ENCODE results near the gene SYPL2. TPM values are rescaled to one million over a fixed set of nuclear protein-coding genes. Genes with fewer than 3 reads are reported as not detected.
A peak's percentile ranks its signal among the peaks of the same experiment; 100 is the strongest.

SYPL2 gene
- total and polyA plus RNA-seq, 8 donors: 0.45 to 1.0 (median 0.58) TPM; not detected in 3

DNA sequence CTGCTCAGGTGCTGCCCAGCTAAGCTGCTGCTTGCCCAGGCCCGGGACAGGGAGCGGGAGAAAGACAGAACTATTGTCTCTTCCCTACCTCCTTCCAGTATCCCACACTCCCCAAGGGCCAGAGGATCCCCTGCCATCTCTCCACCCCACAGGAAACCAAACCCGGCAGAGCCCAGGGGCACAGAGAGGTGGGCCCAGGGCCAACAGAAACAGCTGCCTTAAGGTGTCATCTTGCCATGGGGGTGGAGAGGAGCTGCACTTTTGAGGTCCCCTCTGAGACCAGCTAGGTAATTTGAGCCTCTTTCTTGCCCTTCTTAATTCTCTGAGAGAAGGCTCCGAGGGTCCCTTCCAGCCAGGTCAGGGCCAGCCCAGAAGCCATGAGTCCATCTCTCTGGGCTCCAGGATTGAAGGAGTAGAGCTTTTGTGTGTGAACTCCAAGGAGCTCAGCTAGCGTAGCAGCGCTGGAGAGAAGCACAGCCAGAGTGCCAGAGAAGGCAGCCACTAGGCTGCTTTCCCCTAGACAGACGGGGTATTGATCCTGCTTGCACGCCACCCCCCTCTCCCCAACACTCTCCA is 63.6 kb downstream of the SYPL2 start:
- DNase-seq: no peak
- Histone ChIP-seq H3K4me3 (no peak overlapping the region), H3K27me3 (no peaks in the 10 kb centered on the region), H3K4me1 (peaks cover 0 to 21% (median 16%) of the 10 kb centered on the region in 4 donors), H3K36me3 (no peaks in the 10 kb centered on the region), H3K9me3 (no peaks in the 10 kb centered on the region), H3K27ac (no peak overlapping the region)
- intact Hi-C loops (cut with DNase I; ENCODE audit: low total_unique reads): loop anchor here (5.0 kb wide), 1 partner anchor 38 kb away; the partner anchor contains the start of gene CYB561D1
- no peak for TF ChIP-seq POLR2A (IDR thresholded peaks at IDR 0.05)
- TF ChIP-seq POLR2AphosphoS5 (IDR thresholded peaks at IDR 0.05): no peak
- TF ChIP-seq, protein P1, sequence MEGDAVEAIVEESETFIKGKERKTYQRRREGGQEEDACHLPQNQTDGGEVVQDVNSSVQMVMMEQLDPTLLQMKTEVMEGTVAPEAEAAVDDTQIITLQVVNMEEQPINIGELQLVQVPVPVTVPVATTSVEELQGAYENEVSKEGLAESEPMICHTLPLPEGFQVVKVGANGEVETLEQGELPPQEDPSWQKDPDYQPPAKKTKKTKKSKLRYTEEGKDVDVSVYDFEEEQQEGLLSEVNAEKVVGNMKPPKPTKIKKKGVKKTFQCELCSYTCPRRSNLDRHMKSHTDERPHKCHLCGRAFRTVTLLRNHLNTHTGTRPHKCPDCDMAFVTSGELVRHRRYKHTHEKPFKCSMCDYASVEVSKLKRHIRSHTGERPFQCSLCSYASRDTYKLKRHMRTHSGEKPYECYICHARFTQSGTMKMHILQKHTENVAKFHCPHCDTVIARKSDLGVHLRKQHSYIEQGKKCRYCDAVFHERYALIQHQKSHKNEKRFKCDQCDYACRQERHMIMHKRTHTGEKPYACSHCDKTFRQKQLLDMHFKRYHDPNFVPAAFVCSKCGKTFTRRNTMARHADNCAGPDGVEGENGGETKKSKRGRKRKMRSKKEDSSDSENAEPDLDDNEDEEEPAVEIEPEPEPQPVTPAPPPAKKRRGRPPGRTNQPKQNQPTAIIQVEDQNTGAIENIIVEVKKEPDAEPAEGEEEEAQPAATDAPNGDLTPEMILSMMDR (IDR thresholded peaks at IDR 0.05): no peak
- 66 to 78% (median 74%) methylated on average over 7 to 8 of the region's 8 CpGs for WGBS, 5 donors

DNA sequence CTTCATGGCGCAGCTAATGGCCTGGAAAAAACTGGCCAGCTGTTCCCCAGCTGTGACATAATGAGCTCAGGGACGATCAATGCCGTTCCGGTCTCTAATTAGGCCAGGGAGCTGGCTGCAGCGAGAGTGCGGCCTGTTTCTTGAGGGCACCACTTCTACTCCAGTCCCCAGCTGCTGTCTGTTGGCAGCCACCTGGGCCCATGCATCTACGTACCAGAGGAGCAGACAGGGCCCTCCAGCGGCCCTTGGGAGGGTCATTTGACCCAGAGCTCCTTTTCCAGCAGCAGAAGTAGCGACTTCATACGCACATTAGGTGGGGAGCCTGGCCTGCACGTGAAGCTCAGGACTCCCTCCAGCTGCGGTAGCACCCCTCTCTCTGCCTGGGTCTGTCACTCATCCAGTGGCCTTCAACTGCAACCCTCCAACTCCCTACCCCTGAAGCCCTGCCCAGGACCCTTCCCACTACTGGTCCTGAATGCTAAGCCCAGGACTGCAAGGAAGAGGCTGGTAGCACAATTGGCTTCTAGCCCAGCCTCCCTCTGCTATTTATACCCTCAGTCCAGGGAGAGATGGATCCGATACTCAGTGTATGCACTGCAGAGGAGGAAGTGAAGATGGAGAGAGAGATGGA is 64.2 kb downstream of the SYPL2 start:
- TF ChIP-seq, protein P1 (IDR thresholded peaks at IDR 0.05): no peak
- TF ChIP-seq EP300 (IDR thresholded peaks at IDR 0.05): no peak
- no peak for TF ChIP-seq POLR2A (IDR thresholded peaks at IDR 0.05)
- TF ChIP-seq POLR2AphosphoS5 (IDR thresholded peaks at IDR 0.05): no peak
- DNase-seq: peak in 1 of 2 donors; percentile 71
- no peak overlapping the region for H3K27ac ChIP-seq
- no peaks in the 10 kb centered on the region for H3K36me3 ChIP-seq
- intact Hi-C loops (cut with DNase I; ENCODE audit: low total_unique reads): loop anchor here (5.0 kb wide), 1 partner anchor 38 kb away; the partner anchor contains the start of gene CYB561D1
- H3K27me3 ChIP-seq: no peaks in the 10 kb centered on the region
- peaks cover 0 to 21% (median 17%) of the 10 kb centered on the region in 4 donors for H3K4me1 ChIP-seq
- H3K4me3 ChIP-seq: no peak overlapping the region
- 73 to 82% (median 77%) methylated on average over 8 to 13 of the region's 13 CpGs for WGBS, 5 donors
- H3K9me3 ChIP-seq: no peaks in the 10 kb centered on the region

DNA sequence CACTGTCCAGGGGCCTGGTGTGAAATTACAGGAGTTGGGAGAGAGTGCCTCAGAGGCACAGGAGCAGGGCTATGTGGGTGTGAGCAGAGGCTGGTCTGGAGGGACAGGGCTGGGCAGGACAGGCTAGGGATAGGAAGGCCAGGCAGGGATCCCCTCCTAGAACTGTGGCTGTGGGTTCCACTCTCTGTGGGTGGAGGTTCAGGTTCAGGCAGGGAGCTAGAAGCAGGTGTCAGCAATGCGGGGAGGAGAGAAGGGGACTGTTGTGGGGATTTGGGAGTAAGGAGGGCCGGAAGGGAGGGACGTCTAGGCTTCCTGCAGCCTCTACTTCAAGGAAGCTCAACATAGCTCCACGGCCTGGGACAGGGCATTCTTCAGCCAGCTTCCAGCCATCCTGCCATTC is 65.0 kb downstream of the SYPL2 start:
- H3K27me3 ChIP-seq: no peaks in the 10 kb centered on the region
- H3K4me1 ChIP-seq: peaks cover 0 to 27% (median 21%) of the 10 kb centered on the region in 4 donors
- no peak for DNase-seq
- H3K36me3 ChIP-seq: no peaks in the 10 kb centered on the region
- no peaks in the 10 kb centered on the region for H3K9me3 ChIP-seq
- WGBS, 5 donors: 81 to 97% (median 91%) methylated on average over 4 of the region's 4 CpGs
- H3K27ac ChIP-seq: no peak overlapping the region
- no peak for TF ChIP-seq EP300 (IDR thresholded peaks at IDR 0.05)
- TF ChIP-seq POLR2A (IDR thresholded peaks at IDR 0.05): no peak
- TF ChIP-seq, protein P1 (IDR thresholded peaks at IDR 0.05): no peak
- TF ChIP-seq POLR2AphosphoS5 (IDR thresholded peaks at IDR 0.05): no peak
- H3K4me3 ChIP-seq: no peak overlapping the region
- intact Hi-C loops (cut with DNase I; ENCODE audit: low total_unique reads): loop anchor here (5.0 kb wide), 1 partner anchor 39 kb away; the partner anchor contains the start of gene CYB561D1

Other genes starting within 250 kb of the SYPL2 start
- gene CELSR2, start 217.0 kb upstream of the SYPL2 start, total RNA-seq: 10 to 100 TPM in 1 of 5 donors, 1 to 10 TPM in 4; 3.5 to 18.7 (median 7.2) TPM
- 1 to 10 TPM in 2 of 3 donors, under 1 TPM in 1; 0.76 to 8.7 (median 1.5) TPM for gene CELSR2, start 217.0 kb upstream of the SYPL2 start, polyA plus RNA-seq
- 10 to 100 TPM in 1 of 5 donors, 1 to 10 TPM in 1, under 1 TPM in 2, not detected in 1; 0.29 to 18.7 (median 1.7) TPM for gene PSRC1, start 183.4 kb upstream of the SYPL2 start, total RNA-seq
- gene PSRC1, start 183.4 kb upstream of the SYPL2 start, polyA plus RNA-seq: 10 to 100 TPM in 1 of 3 donors, 1 to 10 TPM in 2; 3.6 to 11.2 (median 4.1) TPM
- not detected for gene MYBPHL, start 159.5 kb upstream of the SYPL2 start, total RNA-seq
- under 1 TPM in 1 of 3 donors, not detected in 2; 0.45 TPM for gene MYBPHL, start 159.5 kb upstream of the SYPL2 start, polyA plus RNA-seq
- gene SORT1, start 68.6 kb upstream of the SYPL2 start, total RNA-seq: 100 to 1,000 TPM in 1 of 5 donors, 10 to 100 TPM in 4; 35.3 to 481 (median 48.1) TPM
- 10 to 100 TPM in 2 of 3 donors, 1 to 10 TPM in 1; 4.6 to 12.6 (median 10.5) TPM for gene SORT1, start 68.6 kb upstream of the SYPL2 start, polyA plus RNA-seq
- gene PSMA5, start 40.1 kb upstream of the SYPL2 start, total RNA-seq: 10 to 100 TPM in 3 of 5 donors, 1 to 10 TPM in 2; 5.3 to 39.3 (median 11.3) TPM
- gene PSMA5, start 40.1 kb upstream of the SYPL2 start, polyA plus RNA-seq: 10 to 100 TPM; 44.7 to 84.2 (median 50.6) TPM
- gene ATXN7L2, start 17.4 kb downstream of the SYPL2 start, total RNA-seq: 1 to 10 TPM in 3 of 5 donors, under 1 TPM in 1, not detected in 1; 0.29 to 5.1 (median 2.6) TPM
- 1 to 10 TPM in 2 of 3 donors, under 1 TPM in 1; 0.76 to 6.3 (median 5.2) TPM for gene ATXN7L2, start 17.4 kb downstream of the SYPL2 start, polyA plus RNA-seq
- 1 to 10 TPM; 1.8 to 6.4 (median 2.3) TPM for gene CYB561D1, start 27.5 kb downstream of the SYPL2 start, total RNA-seq
- 1 to 10 TPM; 1.8 to 4.4 (median 4.1) TPM for gene CYB561D1, start 27.5 kb downstream of the SYPL2 start, polyA plus RNA-seq
- gene AMIGO1, start 43.2 kb downstream of the SYPL2 start, total RNA-seq: 10 to 100 TPM in 1 of 5 donors, 1 to 10 TPM in 4; 1.7 to 25.7 (median 3.5) TPM
- 1 to 10 TPM; 1.3 to 1.8 (median 1.7) TPM for gene AMIGO1, start 43.2 kb downstream of the SYPL2 start, polyA plus RNA-seq
- gene GPR61, start 73.3 kb downstream of the SYPL2 start, total RNA-seq: not detected
- gene GPR61, start 73.3 kb downstream of the SYPL2 start, polyA plus RNA-seq: under 1 TPM in 1 of 3 donors, not detected in 2; 0.12 TPM
- gene GNAI3, start 82.1 kb downstream of the SYPL2 start, total RNA-seq: 10 to 100 TPM in 1 of 5 donors, 1 to 10 TPM in 3, under 1 TPM in 1; 0.58 to 12.7 (median 3.2) TPM
- gene GNAI3, start 82.1 kb downstream of the SYPL2 start, polyA plus RNA-seq: 1 to 10 TPM; 2.6 to 3.1 (median 2.7) TPM
- not detected for gene GNAT2, start 153.1 kb downstream of the SYPL2 start, total RNA-seq
- under 1 TPM in 1 of 3 donors, not detected in 2; 0.43 TPM for gene GNAT2, start 153.1 kb downstream of the SYPL2 start, polyA plus RNA-seq
- 100 to 1,000 TPM in 3 of 5 donors, 10 to 100 TPM in 2; 69.4 to 364 (median 212) TPM for gene AMPD2, start 153.3 kb downstream of the SYPL2 start, total RNA-seq
- 10 to 100 TPM; 16.1 to 22.5 (median 18.9) TPM for gene AMPD2, start 153.3 kb downstream of the SYPL2 start, polyA plus RNA-seq
- gene GSTM4, start 189.6 kb downstream of the SYPL2 start, total RNA-seq: 10 to 100 TPM in 4 of 5 donors, 1 to 10 TPM in 1; 7.5 to 63.6 (median 22.3) TPM
- gene GSTM4, start 189.6 kb downstream of the SYPL2 start, polyA plus RNA-seq: 10 to 100 TPM; 23.6 to 32.6 (median 24.7) TPM
- 100 to 1,000 TPM in 3 of 5 donors, 10 to 100 TPM in 2; 22.3 to 219 (median 126) TPM for gene GSTM2, start 201.5 kb downstream of the SYPL2 start, total RNA-seq
- gene GSTM2, start 201.5 kb downstream of the SYPL2 start, polyA plus RNA-seq: 100 to 1,000 TPM; 102 to 149 (median 122) TPM
- gene GSTM1, start 221.3 kb downstream of the SYPL2 start, total RNA-seq: 10 to 100 TPM in 1 of 5 donors, 1 to 10 TPM in 2, not detected in 2; 2.6 to 69.4 (median 5.4) TPM
- 10 to 100 TPM in 2 of 3 donors, under 1 TPM in 1; 0.23 to 99.7 (median 86.4) TPM for gene GSTM1, start 221.3 kb downstream of the SYPL2 start, polyA plus RNA-seq
- 10 to 100 TPM in 2 of 5 donors, 1 to 10 TPM in 1, not detected in 2; 1.4 to 35.6 (median 18.5) TPM for gene GSTM5, start 245.7 kb downstream of the SYPL2 start, total RNA-seq
- gene GSTM5, start 245.7 kb downstream of the SYPL2 start, polyA plus RNA-seq: 10 to 100 TPM in 2 of 3 donors, 1 to 10 TPM in 1; 3.6 to 22.0 (median 14.9) TPM

Measured in stomach (tissue), 9 donors.